HG03442 (cell line): Measurements from ENCODE around the gene BAK1.

Source experiments
- ATAC-seq: cut with Tn5 transposase; IDR thresholded peaks from one replicate; pipeline ENCODE4 v1.9.1; 2021; ENCODE audit warnings: mild to moderate bottlenecking, moderate library complexity; ENCODE audit not compliant: unreplicated experiment

BAK1 gene

GRCh38 chr6:33579828-33580714 lies at the start of gene BAK1:
BAK1 (minus strand) TSS chr6:33580276; CDS start chr6:33577604, 2,672 bp downstream.
- peak; percentile 83 for ATAC-seq

- no peak for ATAC-seq
These were observed 48.4 kb upstream of the BAK1 start for GRCh38 chr6:33628401-33628964.

- ATAC-seq = no peak
These were observed 47.8 kb upstream of the BAK1 start for GRCh38 chr6:33627876-33628275.

- ATAC-seq = no peak
These were observed 44.8 kb upstream of the BAK1 start for GRCh38 chr6:33624856-33625255.

GRCh38 chr6:33623895-33624381 lies 43.9 kb upstream of the BAK1 start:
- no peak for ATAC-seq

GRCh38 chr6:33622456-33623431 lies 42.7 kb upstream of the BAK1 start:
- ATAC-seq = no peak

GRCh38 chr6:33621711-33622388 lies 41.8 kb upstream of the BAK1 start:
- peak; percentile 18 for ATAC-seq

- peak; percentile 62 for ATAC-seq
These were observed 41.0 kb upstream of the BAK1 start, which contains the start of gene ITPR3 for GRCh38 chr6:33620856-33621710. ITPR3 (plus strand) TSS chr6:33621322; CDS start chr6:33621603, 281 bp downstream.

- no peak for ATAC-seq
These were observed 40.2 kb upstream of the BAK1 start for GRCh38 chr6:33620158-33620855.

- ATAC-seq = no peak
These were observed 39.2 kb upstream of the BAK1 start for GRCh38 chr6:33619166-33619840.

- no peak for ATAC-seq
These were observed 36.8 kb upstream of the BAK1 start for GRCh38 chr6:33616913-33617312.

- ATAC-seq = no peak
These were observed 36.0 kb upstream of the BAK1 start for GRCh38 chr6:33616113-33616512.

GRCh38 chr6:33613795-33614168 lies 33.7 kb upstream of the BAK1 start:
- no peak for ATAC-seq

GRCh38 chr6:33613146-33613794 lies 33.2 kb upstream of the BAK1 start:
- no peak for ATAC-seq

- ATAC-seq = no peak
These were observed 31.0 kb upstream of the BAK1 start for GRCh38 chr6:33610779-33611732.

GRCh38 chr6:33610067-33610466 lies 30.0 kb upstream of the BAK1 start:
- ATAC-seq = no peak

- no peak for ATAC-seq
These were observed 29.5 kb upstream of the BAK1 start for GRCh38 chr6:33609528-33609927.
